ENCODE measurements around the gene RFT1.

Gene RFT1

GRCh38 chr3:53169832-53170324, 39.6 kb upstream of the RFT1 start:
- Histone ChIP-seq H3K4me1 (ENCODE audit: control insufficient read depth in 1 of 2, insufficient read depth in 2 of 2, low read length in 2 of 2) (peaks cover 14 to 35% of the 10 kb centered on the region in 2 donors), H3K4me3 (ENCODE audit: low read depth in 1 of 2, low read length in 2 of 2) (peak overlapping the region in 1 of 2 donors; percentile 11), H3K27ac (ENCODE audit: low read length) (no peak overlapping the region), H3K36me3 (ENCODE audit: control insufficient read depth in 1 of 2, insufficient read depth in 2 of 2, low read length in 2 of 2) (no peaks in the 10 kb centered on the region), H3K9me3 (ENCODE audit: control insufficient read depth in 1 of 2, low read length in 2 of 2) (no peaks in the 10 kb centered on the region), H3K27me3 (ENCODE audit: low read depth, low read length) (no peaks in the 10 kb centered on the region)

DNA sequence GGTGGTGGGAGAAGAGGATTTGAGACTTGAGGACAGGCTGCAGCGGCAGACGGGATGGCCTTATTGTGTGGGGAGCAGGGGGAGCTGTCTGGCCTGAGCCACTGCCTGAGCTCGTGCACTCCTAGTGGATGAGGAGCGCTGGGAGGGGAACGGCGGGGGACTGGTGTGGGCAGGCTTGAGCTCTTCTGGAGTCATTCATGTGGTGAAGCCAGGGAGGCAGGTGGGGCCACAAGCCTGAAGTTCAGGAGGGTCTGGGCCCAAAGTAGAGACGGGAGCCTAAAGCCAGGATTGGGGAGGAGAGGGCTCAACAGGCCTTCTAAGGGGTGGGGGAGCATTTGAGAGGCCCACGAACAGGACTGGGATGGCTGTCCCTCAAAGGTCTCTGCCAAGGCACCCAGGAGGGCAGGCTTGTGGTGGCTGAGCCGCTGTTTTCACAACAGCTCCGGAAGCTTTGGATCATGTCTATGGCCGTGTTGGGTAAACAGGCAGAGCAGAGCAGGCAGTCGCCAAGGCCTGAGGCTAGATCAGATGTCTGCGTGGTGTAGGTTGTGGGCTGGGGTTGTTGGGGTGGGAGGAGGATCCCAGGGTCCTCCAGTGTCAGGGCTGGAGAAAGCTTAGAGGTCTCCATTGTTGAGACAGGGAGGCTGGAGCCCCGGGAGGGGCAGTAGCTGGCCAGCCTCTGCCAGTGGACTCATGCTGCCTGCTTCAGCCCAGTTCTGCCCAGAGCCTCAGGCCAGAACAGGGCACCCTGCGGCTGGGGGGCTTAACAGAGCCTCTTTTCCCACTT, 39.0 kb upstream of the RFT1 start:
- no peaks in the 10 kb centered on the region for H3K36me3 ChIP-seq (ENCODE audit: control insufficient read depth in 1 of 2, insufficient read depth in 2 of 2, low read length in 2 of 2)
- H3K4me3 ChIP-seq (ENCODE audit: low read depth in 1 of 2, low read length in 2 of 2), result no peak overlapping the region
- H3K27ac ChIP-seq (ENCODE audit: low read length), result peak overlapping the region; percentile 54
- H3K4me1 ChIP-seq (ENCODE audit: control insufficient read depth in 1 of 2, insufficient read depth in 2 of 2, low read length in 2 of 2), result peaks cover 14 to 35% of the 10 kb centered on the region in 2 donors
- no peaks in the 10 kb centered on the region for H3K9me3 ChIP-seq (ENCODE audit: control insufficient read depth in 1 of 2, low read length in 2 of 2)
- H3K27me3 ChIP-seq (ENCODE audit: low read depth, low read length), result no peaks in the 10 kb centered on the region

GRCh38 chr3:53168175-53168923, 38.1 kb upstream of the RFT1 start:
- no peak overlapping the region for H3K4me3 ChIP-seq (ENCODE audit: low read depth in 1 of 2, low read length in 2 of 2)
- no peaks in the 10 kb centered on the region for H3K36me3 ChIP-seq (ENCODE audit: control insufficient read depth in 1 of 2, insufficient read depth in 2 of 2, low read length in 2 of 2)
- peaks cover 16 to 35% of the 10 kb centered on the region in 2 donors for H3K4me1 ChIP-seq (ENCODE audit: control insufficient read depth in 1 of 2, insufficient read depth in 2 of 2, low read length in 2 of 2)
- no peaks in the 10 kb centered on the region for H3K9me3 ChIP-seq (ENCODE audit: control insufficient read depth in 1 of 2, low read length in 2 of 2)
- H3K27me3 ChIP-seq (ENCODE audit: low read depth, low read length), result no peaks in the 10 kb centered on the region
- no peak overlapping the region for H3K27ac ChIP-seq (ENCODE audit: low read length)

DNA sequence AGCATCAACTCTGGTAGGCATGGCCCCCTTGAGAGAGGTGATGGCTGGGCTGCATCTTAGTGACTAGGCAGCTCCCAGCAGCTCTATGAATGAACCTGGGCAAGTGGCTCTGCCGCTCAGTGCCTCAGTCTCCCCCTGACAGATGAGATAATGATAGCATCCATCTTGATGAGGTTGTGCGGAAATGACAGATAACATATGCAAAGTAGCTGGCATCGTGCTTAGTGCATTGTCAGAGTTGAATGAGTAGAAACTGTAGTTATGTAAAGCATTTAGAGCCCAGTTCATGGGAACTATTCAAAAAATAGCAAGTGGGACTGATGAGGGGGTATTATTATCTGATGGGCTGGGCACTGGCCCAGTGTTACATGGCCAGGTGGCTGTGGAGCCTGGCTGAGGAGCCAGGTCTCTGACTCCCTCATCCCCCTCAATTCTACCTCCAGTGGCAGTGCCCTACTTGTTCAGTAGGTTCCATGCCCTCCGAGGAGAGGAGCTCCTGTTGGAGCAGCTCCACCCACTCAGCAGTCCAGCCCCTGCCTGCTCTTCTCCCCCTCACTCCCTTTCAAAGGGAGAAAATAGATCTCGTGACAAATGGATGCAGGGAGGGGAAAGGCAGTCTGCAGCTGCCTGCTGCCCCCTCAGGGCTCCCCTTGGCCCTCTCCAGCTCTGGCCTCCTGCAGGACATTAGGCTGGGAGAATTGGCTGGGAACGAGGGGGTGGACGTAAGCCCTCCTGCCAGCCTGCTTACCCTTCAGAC, 37.4 kb upstream of the RFT1 start:
- peaks cover 17 to 35% of the 10 kb centered on the region in 2 donors for H3K4me1 ChIP-seq (ENCODE audit: control insufficient read depth in 1 of 2, insufficient read depth in 2 of 2, low read length in 2 of 2)
- no peaks in the 10 kb centered on the region for H3K27me3 ChIP-seq (ENCODE audit: low read depth, low read length)
- H3K36me3 ChIP-seq (ENCODE audit: control insufficient read depth in 1 of 2, insufficient read depth in 2 of 2, low read length in 2 of 2), result no peaks in the 10 kb centered on the region
- peak overlapping the region in 1 of 2 donors; percentile 19 for H3K4me3 ChIP-seq (ENCODE audit: low read depth in 1 of 2, low read length in 2 of 2)
- no peaks in the 10 kb centered on the region for H3K9me3 ChIP-seq (ENCODE audit: control insufficient read depth in 1 of 2, low read length in 2 of 2)
- H3K27ac ChIP-seq (ENCODE audit: low read length), result no peak overlapping the region

DNA sequence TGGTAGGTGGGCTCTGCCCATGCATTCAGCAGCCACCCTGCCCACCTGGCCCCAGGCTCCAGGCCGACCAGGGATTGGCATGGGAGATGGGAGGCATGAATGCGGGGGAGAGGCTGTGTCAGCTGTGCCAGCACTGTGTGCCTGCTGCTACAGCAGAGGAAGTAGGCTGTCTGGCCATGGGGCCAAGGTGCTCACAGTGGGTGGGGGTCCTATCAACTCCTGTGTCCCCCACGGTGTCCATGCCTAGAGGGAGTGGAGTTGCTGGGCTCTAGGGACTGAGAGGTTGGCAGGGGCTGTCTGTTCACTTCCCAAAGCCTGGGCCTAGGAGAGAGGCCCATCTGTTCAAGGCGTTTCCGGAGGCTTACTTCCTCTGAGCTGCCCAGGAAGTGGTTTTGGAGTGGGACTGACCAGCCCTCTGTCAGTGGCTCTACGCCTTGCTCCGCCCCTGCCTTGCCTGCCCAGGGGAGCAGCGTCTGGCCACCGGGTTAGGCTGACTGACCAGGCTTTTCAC, 36.6 kb upstream of the RFT1 start:
- Histone ChIP-seq H3K27ac (ENCODE audit: low read length) (no peak overlapping the region), H3K4me1 (ENCODE audit: control insufficient read depth in 1 of 2, insufficient read depth in 2 of 2, low read length in 2 of 2) (peaks cover 17 to 41% of the 10 kb centered on the region in 2 donors)

GRCh38 chr3:53166206-53166605, 36.0 kb upstream of the RFT1 start:
- no peaks in the 10 kb centered on the region for H3K9me3 ChIP-seq (ENCODE audit: control insufficient read depth in 1 of 2, low read length in 2 of 2)
- peaks cover 15 to 41% of the 10 kb centered on the region in 2 donors for H3K4me1 ChIP-seq (ENCODE audit: control insufficient read depth in 1 of 2, insufficient read depth in 2 of 2, low read length in 2 of 2)
- no peaks in the 10 kb centered on the region for H3K36me3 ChIP-seq (ENCODE audit: control insufficient read depth in 1 of 2, insufficient read depth in 2 of 2, low read length in 2 of 2)
- no peak overlapping the region for H3K27ac ChIP-seq (ENCODE audit: low read length)
- no peak overlapping the region for H3K4me3 ChIP-seq (ENCODE audit: low read depth in 1 of 2, low read length in 2 of 2)
- H3K27me3 ChIP-seq (ENCODE audit: low read depth, low read length), result no peaks in the 10 kb centered on the region

More for the DNA sequence above, 36.6 kb upstream of the RFT1 start:
- Histone ChIP-seq H3K9me3 (ENCODE audit: control insufficient read depth in 1 of 2, low read length in 2 of 2) (no peaks in the 10 kb centered on the region), H3K27me3 (ENCODE audit: low read depth, low read length) (no peaks in the 10 kb centered on the region), H3K4me3 (ENCODE audit: low read depth in 1 of 2, low read length in 2 of 2) (peak overlapping the region in 1 of 2 donors; percentile 19), H3K36me3 (ENCODE audit: control insufficient read depth in 1 of 2, insufficient read depth in 2 of 2, low read length in 2 of 2) (no peaks in the 10 kb centered on the region)

GRCh38 chr3:53164911-53165310, 34.7 kb upstream of the RFT1 start:
- no peaks in the 10 kb centered on the region for H3K9me3 ChIP-seq (ENCODE audit: control insufficient read depth in 1 of 2, low read length in 2 of 2)
- H3K4me1 ChIP-seq (ENCODE audit: control insufficient read depth in 1 of 2, insufficient read depth in 2 of 2, low read length in 2 of 2), result peaks cover 17 to 45% of the 10 kb centered on the region in 2 donors
- H3K36me3 ChIP-seq (ENCODE audit: control insufficient read depth in 1 of 2, insufficient read depth in 2 of 2, low read length in 2 of 2), result no peaks in the 10 kb centered on the region
- no peak overlapping the region for H3K27ac ChIP-seq (ENCODE audit: low read length)
- H3K4me3 ChIP-seq (ENCODE audit: low read depth in 1 of 2, low read length in 2 of 2), result no peak overlapping the region
- no peaks in the 10 kb centered on the region for H3K27me3 ChIP-seq (ENCODE audit: low read depth, low read length)

DNA sequence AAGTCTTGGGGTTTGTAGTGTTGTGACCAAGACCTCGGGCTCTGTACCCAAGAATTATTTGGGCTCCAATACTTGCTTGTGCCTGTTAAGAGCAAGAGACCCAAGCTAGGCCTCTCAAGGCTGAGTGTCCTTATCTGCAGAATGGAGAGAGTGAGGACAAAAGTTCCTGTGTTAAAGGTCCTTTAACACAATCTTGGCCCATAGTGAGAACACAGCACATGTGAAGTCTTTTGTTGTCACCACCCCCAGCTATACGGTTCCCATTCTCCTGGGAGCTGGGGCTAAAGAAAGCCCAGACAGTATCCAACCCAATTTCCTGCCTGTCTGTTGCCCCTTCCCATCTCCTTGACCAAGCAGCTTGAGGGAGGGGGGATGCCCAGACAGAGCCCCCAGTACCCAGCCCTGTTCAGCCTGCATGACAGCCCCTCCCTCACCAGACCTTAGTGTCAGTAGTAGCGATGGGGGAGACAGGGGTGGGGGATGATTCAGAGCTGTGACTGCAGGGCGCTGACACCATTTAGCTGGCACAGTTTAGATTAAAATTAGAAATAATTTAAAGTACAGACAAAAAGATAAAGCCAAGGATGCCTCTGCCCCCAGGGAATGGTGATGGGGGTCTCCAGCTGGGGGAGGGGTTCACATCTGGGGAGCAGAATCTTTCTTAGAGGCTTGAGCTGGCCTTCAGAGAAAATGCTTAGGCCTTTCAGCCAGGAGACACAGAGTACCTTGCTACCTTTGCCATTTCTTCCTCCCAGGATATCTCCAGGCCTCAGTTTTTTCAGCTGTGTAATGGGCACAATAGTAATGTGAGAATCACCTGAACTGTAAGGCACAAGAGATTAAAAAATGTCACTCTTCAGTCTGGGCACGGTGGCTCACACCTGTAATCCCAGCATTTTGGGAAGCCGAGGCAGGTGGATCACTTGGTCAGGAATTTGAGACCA, 33.5 kb upstream of the RFT1 start:
- H3K4me1 ChIP-seq (ENCODE audit: control insufficient read depth in 1 of 2, insufficient read depth in 2 of 2, low read length in 2 of 2), result peaks cover 25 to 44% of the 10 kb centered on the region in 2 donors
- H3K36me3 ChIP-seq (ENCODE audit: control insufficient read depth in 1 of 2, insufficient read depth in 2 of 2, low read length in 2 of 2), result no peaks in the 10 kb centered on the region
- no peak overlapping the region for H3K27ac ChIP-seq (ENCODE audit: low read length)
- H3K4me3 ChIP-seq (ENCODE audit: low read depth in 1 of 2, low read length in 2 of 2), result peak overlapping the region in 1 of 2 donors; percentile 59
- H3K27me3 ChIP-seq (ENCODE audit: low read depth, low read length), result no peaks in the 10 kb centered on the region
- no peaks in the 10 kb centered on the region for H3K9me3 ChIP-seq (ENCODE audit: control insufficient read depth in 1 of 2, low read length in 2 of 2)

DNA sequence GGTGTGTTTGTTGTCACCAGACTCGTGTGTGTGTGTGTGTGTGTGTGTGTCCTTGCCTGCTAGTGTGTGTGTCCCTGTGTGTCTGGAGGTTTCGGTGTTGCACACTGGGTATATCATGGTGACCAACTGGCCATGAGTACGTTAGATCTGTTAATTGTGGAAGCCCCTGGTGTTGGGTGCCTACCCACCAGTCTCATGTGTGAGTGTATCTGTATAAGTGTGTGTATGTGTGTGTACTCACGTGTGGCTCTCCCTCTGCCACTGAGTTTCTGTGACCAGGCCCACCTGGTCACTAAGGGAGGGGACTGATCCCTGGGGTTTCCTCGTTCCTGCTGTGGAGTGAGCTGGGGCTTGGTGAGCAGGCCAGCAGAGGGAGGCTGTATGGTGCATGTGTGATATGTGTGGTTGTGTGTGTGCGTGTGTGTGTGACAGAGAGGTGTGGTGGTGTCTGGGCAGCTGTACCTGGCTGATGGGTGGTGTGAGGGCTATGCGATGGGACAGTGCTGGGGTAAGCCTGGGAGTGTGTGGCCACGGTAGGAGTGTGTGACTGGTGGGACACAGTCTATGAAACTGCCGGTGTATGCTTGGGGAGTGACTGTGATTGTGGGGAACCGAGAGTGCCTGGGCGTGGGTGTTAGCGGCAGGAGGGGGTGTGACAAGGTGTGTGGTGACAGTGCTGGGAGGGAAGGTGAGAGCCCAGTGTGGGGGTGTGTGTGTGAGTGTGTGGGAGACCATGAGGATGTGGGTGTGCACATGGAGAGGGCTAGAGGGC, 32.6 kb upstream of the RFT1 start:
- Histone ChIP-seq H3K9me3 (ENCODE audit: control insufficient read depth in 1 of 2, low read length in 2 of 2) (no peaks in the 10 kb centered on the region), H3K27me3 (ENCODE audit: low read depth, low read length) (no peaks in the 10 kb centered on the region), H3K4me3 (ENCODE audit: low read depth in 1 of 2, low read length in 2 of 2) (peak overlapping the region; percentile 59 to 78), H3K36me3 (ENCODE audit: control insufficient read depth in 1 of 2, insufficient read depth in 2 of 2, low read length in 2 of 2) (no peaks in the 10 kb centered on the region), H3K27ac (ENCODE audit: low read length) (peak overlapping the region; percentile 58), H3K4me1 (ENCODE audit: control insufficient read depth in 1 of 2, insufficient read depth in 2 of 2, low read length in 2 of 2) (peaks cover 32 to 36% of the 10 kb centered on the region in 2 donors)

All from muscle layer of duodenum (tissue), 2 donors.